ENCODE data around the gene GLIS1.

- no peak for TF ChIP-seq EZH2phosphoT487 (IDR thresholded peaks at IDR 0.05; ENCODE audit: borderline replicate concordance)
- no peak for TF ChIP-seq CTCF (conservative IDR thresholded peaks at IDR 0.05; ENCODE audit: low read length)
Measured at GRCh38 chr1:53517109-53517508, 221.9 kb downstream of the GLIS1 start.
